GM21390 (cell line): ENCODE measurements around the gene ZNF574.
A peak's percentile ranks its signal among the peaks of the same experiment; 100 is the strongest.

Source experiments
- ATAC-seq: cut with Tn5 transposase; IDR thresholded peaks from one replicate; pipeline ENCODE4 v1.9.1; 2021; ENCODE audit not compliant: unreplicated experiment

The ZNF574 gene

DNA sequence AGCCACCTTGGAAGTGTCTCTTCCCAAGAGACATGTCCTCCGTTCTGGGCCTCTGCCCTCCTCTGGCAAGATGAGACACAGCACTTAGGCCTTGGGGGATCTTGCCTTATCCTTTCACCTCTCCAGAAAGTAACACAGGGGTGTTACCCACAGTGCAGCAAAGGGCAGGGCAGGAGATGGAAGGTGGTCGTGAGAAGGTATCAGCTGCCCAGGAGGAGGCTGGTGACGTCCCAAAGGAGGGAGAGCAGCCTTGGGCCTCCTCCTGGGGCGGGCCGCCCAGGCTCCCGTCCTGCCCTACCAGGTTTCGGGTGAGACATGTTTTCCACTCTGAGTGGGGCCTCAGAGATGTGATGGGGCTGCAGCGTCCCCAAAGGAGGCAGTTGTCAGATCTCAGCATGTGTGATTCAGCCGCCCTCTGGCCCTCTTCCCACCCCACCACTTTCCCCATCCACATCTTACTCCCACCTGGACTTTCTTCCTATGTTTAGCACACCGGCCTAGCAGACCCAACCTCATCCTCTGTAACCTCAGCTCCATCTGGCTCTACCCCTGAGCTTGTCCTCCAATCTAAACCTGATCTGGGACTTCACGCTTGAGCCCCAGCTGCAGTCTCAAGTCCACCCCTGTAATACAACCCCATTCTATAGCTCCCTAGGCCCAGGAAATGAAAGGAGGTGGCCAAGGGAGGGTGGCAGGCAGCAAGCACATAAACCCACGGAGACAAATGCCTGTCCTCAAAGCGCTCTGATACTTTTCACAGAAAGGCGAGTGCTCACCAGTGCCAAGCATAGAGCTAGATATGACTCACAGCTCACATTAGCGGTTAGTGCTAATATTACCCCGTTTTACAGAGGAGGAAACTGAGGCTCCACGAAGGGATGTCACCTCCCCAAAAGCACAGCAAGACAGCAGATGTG lies 47.0 kb downstream of the ZNF574 start:
- ATAC-seq: no peak

DNA sequence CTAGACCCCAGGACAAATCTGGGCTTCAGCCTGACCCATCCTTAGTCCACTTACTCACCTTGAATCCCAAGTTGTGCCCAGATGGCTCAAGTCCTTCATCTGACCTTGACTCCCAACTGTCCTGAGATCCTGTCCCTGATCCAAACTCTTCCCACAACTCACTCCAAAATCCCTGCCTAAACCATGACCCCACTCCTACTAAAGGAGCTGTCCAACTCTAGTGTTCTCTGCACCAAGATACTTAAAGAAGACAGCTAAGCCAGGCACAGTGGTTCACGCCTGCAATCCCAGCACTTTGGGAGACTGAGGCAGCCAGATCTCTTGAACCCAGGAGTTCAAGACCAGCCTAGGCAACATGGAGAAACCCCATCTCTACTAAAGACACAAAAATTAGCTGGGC lies 47.8 kb downstream of the ZNF574 start:
- no peak for ATAC-seq

DNA sequence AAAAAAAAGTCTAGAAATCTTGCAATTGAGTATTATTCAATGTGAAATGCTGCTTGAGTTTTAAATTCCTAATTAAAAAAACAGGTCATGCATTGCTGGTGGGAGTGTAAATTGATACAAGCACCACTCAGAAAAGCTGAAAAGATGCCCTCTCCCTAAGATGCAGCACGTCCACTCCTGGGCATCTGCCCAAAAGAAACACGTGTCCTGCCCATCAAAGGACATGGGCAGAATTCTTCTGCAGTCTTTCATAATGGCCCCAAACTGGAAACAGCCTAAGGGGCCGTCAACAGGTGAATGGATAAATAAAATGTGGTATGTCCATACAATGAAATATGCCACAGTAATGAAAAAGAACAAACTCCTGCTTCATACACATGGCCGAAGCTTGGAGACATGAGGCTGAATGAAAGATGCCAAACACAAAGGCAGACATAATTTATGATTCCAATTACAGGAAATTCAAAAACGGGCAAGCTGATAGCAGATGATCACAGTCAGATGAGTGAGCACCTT lies 48.5 kb downstream of the ZNF574 start:
- ATAC-seq: no peak

DNA sequence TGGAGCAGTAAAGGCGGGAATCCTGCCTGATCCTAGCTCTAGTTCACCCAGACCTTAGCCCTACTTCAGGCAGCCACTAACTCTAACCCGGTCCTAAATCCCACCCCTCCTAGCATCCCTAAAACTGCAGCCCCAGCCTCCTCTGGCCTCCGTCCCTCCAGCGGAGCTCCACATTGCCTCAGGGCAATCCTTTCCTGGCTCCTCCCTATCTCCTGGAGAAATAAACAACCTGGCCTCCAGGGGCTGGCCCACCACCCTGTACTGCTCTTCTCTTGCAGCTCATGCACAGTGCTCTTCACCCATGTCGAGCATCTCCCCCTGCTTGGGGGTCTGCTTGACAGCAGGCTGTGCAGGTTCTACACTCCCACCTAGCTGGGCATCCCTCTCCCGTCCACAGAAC lies 49.6 kb downstream of the ZNF574 start:
- no peak for ATAC-seq

DNA sequence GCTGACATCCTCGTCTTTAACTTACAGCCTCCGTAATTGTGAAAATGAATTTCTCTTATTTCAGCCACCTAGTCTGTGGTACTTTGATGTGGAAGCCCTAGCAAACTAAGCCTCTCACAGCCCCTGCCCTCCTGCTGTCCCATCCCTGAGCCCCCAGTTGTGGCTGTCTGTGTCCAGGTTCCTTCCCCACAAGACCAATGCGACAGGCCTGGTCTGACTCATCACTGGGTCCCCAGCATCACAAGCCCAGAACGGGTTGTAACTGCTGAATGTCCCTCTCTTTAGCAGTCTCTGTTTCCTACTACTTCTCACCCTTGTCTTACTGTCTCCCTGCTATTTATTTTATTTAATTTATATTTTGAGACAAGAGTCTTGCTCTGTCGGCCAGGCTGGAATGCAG lies 50.6 kb downstream of the ZNF574 start:
- no peak for ATAC-seq

DNA sequence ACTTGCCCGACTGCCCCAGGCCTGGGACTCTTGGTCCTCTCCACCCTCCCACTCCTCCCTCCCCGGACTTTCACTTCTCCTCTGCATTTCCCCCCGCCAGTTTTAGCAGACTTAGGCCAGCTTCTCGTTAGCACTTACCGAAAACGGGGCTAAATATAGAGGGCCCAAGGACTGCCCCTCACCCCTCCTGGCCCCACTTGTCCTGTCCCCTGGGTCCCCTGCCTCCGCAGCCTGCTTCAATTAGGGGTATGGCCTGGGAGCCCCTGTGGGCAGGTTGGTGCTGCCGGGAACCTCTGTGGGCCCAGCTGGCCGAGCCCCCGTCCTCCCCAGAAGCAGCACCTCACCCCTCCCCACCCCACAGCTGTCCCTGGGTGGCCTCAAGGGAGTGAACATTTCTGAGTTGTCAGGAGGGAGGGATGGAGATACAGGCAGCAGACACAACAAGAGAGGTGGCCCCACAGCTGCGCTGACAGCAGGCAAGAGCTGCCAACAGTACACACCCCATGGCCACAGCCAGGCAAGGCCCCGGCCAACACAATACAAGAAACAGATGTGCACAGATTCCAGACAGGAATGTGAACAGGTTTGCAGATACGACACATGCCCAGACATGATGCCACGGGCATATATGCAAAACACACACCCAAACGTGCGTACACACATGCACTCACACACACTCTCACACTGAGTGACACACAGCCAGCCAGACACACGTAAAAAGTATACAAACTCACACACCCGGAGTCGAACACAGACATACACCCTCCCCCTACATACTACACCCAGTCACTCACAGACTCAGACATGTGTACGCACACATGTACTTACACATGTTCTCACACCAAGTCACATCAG lies 53.7 kb downstream of the ZNF574 start:
- ATAC-seq: peak; percentile 55

DNA sequence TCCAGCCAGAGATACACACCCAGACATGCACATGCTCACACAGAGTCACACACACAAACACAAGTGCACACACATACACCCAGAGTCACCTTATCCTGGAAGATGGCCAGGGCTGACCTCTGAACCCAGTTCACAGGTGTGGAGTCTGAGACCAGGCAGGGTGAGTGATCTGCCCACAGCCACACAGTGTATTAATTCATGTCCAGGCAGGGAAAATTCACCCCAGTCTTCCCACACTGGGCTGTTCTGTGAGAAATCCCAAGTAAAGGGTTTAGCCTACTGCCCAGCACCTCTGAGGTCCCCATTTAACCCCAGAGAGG lies 54.2 kb downstream of the ZNF574 start:
- no peak for ATAC-seq
